Measurements from ENCODE around the gene ZNF892.
"Not testable (repeated sequence)": the region's sequence is repeated elsewhere in the genome, so short reads cannot be mapped to it uniquely, and the experiment has no call there.

The ZNF892 gene

DNA sequence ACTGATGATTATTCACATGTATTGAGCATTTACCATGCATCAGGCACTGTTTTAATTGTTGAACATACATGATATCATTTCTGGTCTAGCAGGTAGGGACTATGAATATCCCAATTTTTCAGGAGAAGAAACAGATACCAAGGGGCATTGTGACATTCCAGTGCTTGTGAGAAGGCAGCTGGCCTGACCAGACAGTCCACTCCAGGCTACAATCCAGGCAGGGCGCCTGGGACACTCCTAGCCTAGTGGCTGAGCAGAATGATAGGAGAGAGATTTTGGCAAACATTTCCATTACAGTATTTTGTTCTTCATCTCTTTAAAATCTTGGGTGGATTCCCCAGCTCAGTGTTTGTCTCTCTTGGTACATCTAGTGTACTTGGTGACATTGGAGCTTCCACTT, 24.9 kb downstream of the ZNF892 start:
- DNase-seq = no peak

DNA sequence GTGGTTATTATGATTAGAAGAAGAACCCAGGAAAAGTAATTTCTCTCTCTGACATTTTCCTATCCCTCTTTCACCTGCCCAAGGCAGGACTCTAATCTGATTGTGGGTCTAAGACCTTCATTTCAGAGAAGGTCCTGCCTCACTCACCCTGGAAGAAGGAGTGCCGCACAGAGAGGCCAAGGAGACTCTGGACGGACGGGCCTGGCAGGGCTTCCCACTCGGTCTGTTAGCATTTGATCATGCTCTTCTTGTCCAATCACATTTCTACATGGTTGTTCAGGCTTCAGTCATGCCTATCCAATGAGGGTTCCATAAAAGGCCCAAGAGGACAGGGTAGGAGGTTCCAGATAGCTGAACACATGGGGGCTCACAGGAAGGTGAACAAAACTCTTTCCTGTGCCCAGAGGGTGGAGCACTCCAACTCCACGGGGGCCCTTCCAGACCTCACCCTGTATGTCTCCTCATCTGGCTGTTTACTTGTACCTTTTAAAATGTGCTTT, 27.0 kb downstream of the ZNF892 start:
- no peak for DNase-seq

DNA sequence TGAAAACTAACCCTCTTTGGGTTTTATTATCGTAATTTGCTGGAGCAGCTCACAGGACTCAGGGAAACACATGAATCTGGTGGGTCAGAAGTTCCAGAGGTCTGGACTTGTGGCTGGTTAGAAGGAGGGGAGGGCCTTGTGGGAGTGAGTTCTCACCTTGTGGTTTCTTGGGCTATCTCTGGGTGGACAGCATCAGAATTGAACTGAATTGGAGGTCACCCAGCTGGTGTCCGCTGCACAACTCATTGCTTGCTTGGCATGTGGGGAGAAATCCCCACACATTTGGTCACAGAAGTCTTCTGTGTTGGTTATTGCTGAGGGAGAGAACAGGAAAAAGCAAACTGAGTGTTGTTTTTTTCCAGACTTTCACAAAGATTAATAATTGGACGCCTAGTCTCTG, 27.5 kb downstream of the ZNF892 start:
- DNase-seq = no peak

DNA sequence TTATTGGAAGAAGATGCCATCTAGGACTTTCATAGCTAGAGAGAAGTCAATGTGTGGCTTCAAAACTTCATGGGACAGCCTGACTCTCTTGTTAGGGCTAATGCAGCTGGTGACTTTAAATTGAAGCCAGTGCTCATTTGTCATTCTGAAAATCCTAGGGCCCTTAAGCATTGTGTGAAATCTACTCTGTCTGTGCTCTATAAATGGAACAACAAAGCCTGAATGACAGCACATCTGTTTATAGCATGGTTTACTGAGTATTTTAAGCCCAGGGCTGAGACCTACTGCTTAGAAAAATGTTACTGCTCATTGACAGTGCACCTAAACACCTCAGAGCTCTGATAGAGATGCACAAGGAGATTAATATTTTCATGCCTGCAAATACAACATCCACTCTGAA, 30.8 kb downstream of the ZNF892 start:
- no peak for DNase-seq

DNA sequence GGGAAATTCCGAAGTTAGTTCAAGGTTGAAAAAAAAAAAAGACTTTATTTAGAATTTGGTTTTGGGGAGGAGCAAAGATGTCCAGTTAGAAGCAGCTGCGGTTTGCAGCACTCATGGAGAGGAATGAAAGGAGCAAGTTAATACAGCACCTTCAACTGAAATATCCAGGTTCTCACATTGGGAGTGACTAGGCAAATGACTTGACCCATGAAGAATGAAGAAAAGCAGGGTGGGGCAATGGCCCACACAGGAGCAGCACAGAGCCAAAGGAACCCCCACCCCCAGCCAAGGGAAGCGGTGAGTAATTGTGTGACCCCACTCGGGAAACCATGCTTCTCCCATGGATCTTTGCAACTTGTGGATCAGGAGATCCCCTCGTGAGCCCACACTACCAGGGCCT, 32.8 kb downstream of the ZNF892 start:
- DNase-seq = no peak

DNA sequence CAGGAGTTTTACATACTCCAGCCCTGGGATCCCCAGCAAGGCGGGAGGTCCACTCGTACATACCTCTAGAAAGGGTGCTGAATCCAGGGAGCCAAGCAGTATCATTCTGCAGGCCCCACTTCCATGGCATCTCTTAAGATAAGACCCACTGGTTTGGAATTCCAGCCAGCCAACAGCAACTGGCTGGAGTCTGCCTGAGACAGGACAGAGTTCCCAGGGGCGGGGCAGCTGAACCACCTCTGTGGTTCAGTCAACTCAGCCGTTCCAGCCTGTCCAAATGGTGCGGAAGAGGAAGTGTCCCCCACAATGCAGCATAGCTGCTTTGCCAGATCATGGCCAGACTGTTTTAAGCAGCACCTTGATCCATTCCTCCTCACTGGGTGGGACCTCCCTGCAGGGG, 33.2 kb downstream of the ZNF892 start:
- no peak for DNase-seq

DNA sequence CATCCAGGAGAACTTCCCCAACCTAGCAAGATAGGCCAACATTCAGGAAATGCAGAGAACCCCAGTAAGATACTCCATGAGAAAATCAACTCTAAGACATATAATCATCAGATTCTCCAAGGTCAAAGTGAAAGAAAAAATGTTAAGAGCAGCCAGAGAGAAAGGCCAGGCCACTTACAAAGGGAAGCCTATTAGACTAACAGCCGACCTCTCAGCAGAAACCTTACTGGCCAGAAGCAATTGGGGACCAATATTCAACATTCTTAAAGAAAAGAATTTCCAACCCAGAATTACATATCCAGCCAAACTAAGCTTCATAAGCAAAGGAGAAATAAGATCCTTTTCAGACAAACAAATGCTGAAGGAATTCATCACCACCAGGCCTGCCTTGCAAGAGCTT, 34.8 kb downstream of the ZNF892 start:
- not testable (repeated sequence) for DNase-seq
